Ramos (cell line): Measurements from ENCODE around the gene FBXO15.

Source experiments
- in situ Hi-C: fragments of 300-500 bp; cut with MboI; formaldehyde crosslinking; loops from one replicate; pipeline ENCODE4 v1.14.3; 2022; ENCODE audit warnings: low sequenced_read_pairs; ENCODE audit not compliant: unreplicated experiment

FBXO15 gene

GRCh38 chr18:74154716-74155115 is 7.1 kb upstream of the FBXO15 start:
- in situ Hi-C loops, result no loop called here

GRCh38 chr18:74153793-74154192 is 6.2 kb upstream of the FBXO15 start:
- in situ Hi-C loops, result no loop called here

GRCh38 chr18:74153377-74153776 is 5.7 kb upstream of the FBXO15 start:
- in situ Hi-C loops, result no loop called here

- in situ Hi-C loops, result no loop called here
Measured at GRCh38 chr18:74152857-74153256, 5.2 kb upstream of the FBXO15 start.

GRCh38 chr18:74152270-74152669 is 4.6 kb upstream of the FBXO15 start:
- in situ Hi-C loops, result no loop called here

GRCh38 chr18:74149878-74150277 is 2.2 kb upstream of the FBXO15 start:
- in situ Hi-C loops, result no loop called here

GRCh38 chr18:74148543-74149070 is 973 bp upstream of the FBXO15 start:
- in situ Hi-C loops, result no loop called here

- in situ Hi-C loops, result no loop called here
Measured at GRCh38 chr18:74147491-74147778, 199 bp downstream of the FBXO15 start.

GRCh38 chr18:74146756-74147155 is 878 bp downstream of the FBXO15 start:
- in situ Hi-C loops, result no loop called here

GRCh38 chr18:74142252-74142651 is 5.4 kb downstream of the FBXO15 start:
- in situ Hi-C loops, result no loop called here

- in situ Hi-C loops, result no loop called here
Measured at GRCh38 chr18:74141667-74142066, 6.0 kb downstream of the FBXO15 start.

- in situ Hi-C loops, result no loop called here
Measured at GRCh38 chr18:74140582-74140981, 7.1 kb downstream of the FBXO15 start.

GRCh38 chr18:74139888-74140287 is 7.7 kb downstream of the FBXO15 start:
- in situ Hi-C loops, result no loop called here

GRCh38 chr18:74139411-74139810 is 8.2 kb downstream of the FBXO15 start:
- in situ Hi-C loops, result no loop called here

GRCh38 chr18:74137920-74138538 is 9.6 kb downstream of the FBXO15 start:
- in situ Hi-C loops, result no loop called here

GRCh38 chr18:74132201-74132600 is 15.4 kb downstream of the FBXO15 start:
- in situ Hi-C loops, result no loop called here

GRCh38 chr18:74131124-74131523 is 16.5 kb downstream of the FBXO15 start:
- in situ Hi-C loops, result no loop called here

GRCh38 chr18:74128159-74128558 is 19.5 kb downstream of the FBXO15 start:
- in situ Hi-C loops, result no loop called here

GRCh38 chr18:74126684-74127655 is 20.7 kb downstream of the FBXO15 start:
- in situ Hi-C loops, result no loop called here

- in situ Hi-C loops, result no loop called here
Measured at GRCh38 chr18:74124642-74125041, 23.0 kb downstream of the FBXO15 start.

GRCh38 chr18:74123200-74123599 is 24.4 kb downstream of the FBXO15 start:
- in situ Hi-C loops, result no loop called here
